Embryonic facial prominence (tissue), 1 donor: ENCODE results near the gene MYBPC1.
"Not testable (repeated sequence)": the region's sequence is repeated elsewhere in the genome, so short reads cannot be mapped to it uniquely, and the experiment has no call there.

Experiments used
- DNase-seq: peaks from one replicate; pipeline ENCODE4 v3.0.0-alpha.2; 2016; ENCODE audit errors: extremely low spot score

MYBPC1 gene

DNA sequence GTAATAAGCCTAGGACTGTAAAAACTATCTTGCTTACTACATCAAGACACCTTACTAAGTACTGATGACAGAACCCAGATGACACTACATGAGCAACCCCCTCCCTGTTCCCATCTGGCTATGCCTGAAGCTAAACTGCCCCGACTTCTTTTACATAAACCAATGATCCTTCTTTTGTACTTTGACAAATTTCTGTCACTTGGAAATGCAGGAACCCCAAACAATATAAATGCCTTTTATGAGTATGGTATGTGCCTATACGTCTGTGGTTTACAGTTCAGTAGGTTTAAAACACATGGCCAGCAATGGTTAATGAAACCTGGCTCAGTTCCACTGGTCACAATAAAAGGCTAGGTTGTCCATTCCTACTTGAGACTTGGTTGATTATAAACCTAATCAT is 138.4 kb downstream of the MYBPC1 start:
- DNase-seq: no peak

DNA sequence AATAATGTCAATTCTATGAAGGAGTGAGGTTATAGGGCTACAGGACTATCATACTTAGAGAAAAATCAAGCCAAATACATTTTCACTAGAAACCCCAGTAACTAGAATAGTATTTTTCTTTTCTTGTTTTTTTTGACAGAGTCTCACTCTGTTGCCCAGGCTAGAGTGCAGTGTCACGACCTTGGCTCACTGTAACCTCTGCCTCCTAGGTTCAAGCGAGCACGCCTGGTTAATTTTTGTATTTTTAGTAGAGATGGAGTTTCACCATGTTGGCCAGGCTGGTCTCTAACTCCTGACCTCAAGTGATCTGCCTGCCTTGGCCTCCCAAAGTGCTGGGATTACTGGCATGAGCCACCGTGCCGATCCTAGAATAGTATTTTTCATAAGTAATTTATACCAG is 139.7 kb downstream of the MYBPC1 start:
- not testable (repeated sequence) for DNase-seq
